HCT116 (cell line): ENCODE data around the gene PLEKHA4.

Experiments used
- CBX3 ChIP-seq: IDR thresholded peaks from 2 replicates; pipeline ENCODE4 v1.6.1; 2012; ENCODE audit warnings: low read depth
- SP1 ChIP-seq: IDR thresholded peaks from 2 replicates; pipeline ENCODE4 v1.6.1; 2012; ENCODE audit warnings: low read depth

DNA sequence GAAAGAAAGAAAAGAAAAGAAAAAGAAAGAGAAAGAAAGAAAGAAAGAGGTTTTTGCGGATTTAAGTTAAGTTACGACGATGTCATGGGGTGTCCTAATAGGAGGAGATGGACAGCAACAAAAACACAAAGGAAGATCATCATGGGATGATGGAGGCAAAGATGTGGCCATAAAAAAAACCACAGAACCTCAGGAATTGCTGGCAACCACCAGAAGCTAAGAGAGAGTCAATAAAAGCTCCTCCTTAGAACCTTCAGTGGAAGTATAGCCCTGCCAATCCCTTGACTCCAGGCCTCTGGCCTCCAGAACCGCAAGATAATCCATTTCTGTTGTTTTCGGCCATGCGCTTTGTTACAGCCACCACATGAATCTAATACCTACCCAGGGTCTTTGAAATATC is 11.5 kb downstream of the PLEKHA4 start:
- no peak for TF ChIP-seq CBX3
- no peak for TF ChIP-seq SP1
